Measurements from ENCODE around the gene RSPO3.

RSPO3 gene

DNA sequence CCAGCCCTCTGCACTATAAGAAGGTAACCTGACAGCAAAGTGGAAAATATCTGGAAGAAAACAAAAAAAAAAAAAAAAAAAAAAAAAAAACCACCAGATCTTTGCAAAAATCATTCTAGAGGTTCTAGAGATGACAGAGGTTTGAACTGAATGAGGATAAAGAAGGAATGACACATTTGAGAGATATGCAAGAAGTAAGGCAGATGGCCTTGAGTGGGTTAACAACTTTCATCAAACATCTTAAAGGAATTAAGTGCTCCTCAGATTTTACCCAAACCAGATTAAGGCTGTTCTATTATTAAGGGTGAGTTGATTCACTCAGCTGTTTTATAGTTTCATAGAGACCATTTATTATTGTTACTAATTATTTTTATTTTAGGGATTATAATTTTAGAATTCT is 62.0 kb downstream of the RSPO3 start:
- no peaks in the 10 kb centered on the region for H3K4me1 ChIP-seq (ENCODE audit: control insufficient read depth, low read length)
- H3K9me2 ChIP-seq (replicated peaks; ENCODE audit: control insufficient read depth, low read length): no peaks in the 10 kb centered on the region; the same call in 1 of the 2 replicates
- no peaks in the 10 kb centered on the region for H3K36me3 ChIP-seq (ENCODE audit: control insufficient read depth, low read length)
- no peaks in the 10 kb centered on the region for H3K27me3 ChIP-seq (ENCODE audit: control insufficient read depth, low read length)
- no peaks in the 10 kb centered on the region for H3F3A ChIP-seq (ENCODE audit: control insufficient read depth, insufficient read depth)
- H4K20me1 ChIP-seq (ENCODE audit: control insufficient read depth, insufficient read depth, low read depth, low read length): no peaks in the 10 kb centered on the region
- H3K79me2 ChIP-seq (ENCODE audit: control insufficient read depth, low read length): no peaks in the 10 kb centered on the region
- no peak overlapping the region for H3K4me3 ChIP-seq (ENCODE audit: low read length)
- TF ChIP-seq, protein P1, sequence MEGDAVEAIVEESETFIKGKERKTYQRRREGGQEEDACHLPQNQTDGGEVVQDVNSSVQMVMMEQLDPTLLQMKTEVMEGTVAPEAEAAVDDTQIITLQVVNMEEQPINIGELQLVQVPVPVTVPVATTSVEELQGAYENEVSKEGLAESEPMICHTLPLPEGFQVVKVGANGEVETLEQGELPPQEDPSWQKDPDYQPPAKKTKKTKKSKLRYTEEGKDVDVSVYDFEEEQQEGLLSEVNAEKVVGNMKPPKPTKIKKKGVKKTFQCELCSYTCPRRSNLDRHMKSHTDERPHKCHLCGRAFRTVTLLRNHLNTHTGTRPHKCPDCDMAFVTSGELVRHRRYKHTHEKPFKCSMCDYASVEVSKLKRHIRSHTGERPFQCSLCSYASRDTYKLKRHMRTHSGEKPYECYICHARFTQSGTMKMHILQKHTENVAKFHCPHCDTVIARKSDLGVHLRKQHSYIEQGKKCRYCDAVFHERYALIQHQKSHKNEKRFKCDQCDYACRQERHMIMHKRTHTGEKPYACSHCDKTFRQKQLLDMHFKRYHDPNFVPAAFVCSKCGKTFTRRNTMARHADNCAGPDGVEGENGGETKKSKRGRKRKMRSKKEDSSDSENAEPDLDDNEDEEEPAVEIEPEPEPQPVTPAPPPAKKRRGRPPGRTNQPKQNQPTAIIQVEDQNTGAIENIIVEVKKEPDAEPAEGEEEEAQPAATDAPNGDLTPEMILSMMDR (IDR thresholded peaks at IDR 0.05; ENCODE audit: low read depth, low read length, poor library complexity, severe bottlenecking): no peak
- no peak overlapping the region for H3K27ac ChIP-seq (ENCODE audit: low read depth, low read length)
- H3K4me2 ChIP-seq (ENCODE audit: low read length): no peak overlapping the region
- no peaks in the 10 kb centered on the region for H3K9me3 ChIP-seq (ENCODE audit: control insufficient read depth, insufficient read depth, low read length)

DNA sequence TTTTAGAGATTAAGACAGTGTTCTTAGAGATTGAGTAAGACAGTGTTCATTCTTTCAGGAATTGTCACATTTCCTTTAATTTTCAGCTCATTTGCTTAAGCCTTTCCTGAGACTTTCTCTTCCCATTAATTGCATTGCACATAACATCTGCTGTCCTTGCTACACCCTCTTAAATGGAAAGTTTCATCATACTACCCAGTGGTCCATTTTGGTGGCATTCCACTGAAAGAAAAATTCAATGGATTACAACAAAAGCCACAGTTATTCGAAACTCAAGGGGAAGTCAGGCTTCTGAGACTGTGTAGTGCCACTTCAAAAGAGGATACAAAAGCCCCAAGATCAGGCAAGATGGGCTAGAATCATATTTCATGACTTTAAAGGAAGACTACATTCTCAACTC is 64.0 kb downstream of the RSPO3 start:
- H3K4me3 ChIP-seq (ENCODE audit: low read length): no peak overlapping the region
- no peaks in the 10 kb centered on the region for H4K20me1 ChIP-seq (ENCODE audit: control insufficient read depth, insufficient read depth, low read depth, low read length)
- no peaks in the 10 kb centered on the region for H3K36me3 ChIP-seq (ENCODE audit: control insufficient read depth, low read length)
- TF ChIP-seq, protein P1 (IDR thresholded peaks at IDR 0.05; ENCODE audit: low read depth, low read length, poor library complexity, severe bottlenecking): no peak
- H3K9me3 ChIP-seq (ENCODE audit: control insufficient read depth, insufficient read depth, low read length): no peaks in the 10 kb centered on the region
- no peak overlapping the region for H3K27ac ChIP-seq (ENCODE audit: low read depth, low read length)
- no peaks in the 10 kb centered on the region for H3K27me3 ChIP-seq (ENCODE audit: control insufficient read depth, low read length)
- no peaks in the 10 kb centered on the region; the same call in 1 of the 2 replicates for H3K9me2 ChIP-seq (replicated peaks; ENCODE audit: control insufficient read depth, low read length)
- H3K4me1 ChIP-seq (ENCODE audit: control insufficient read depth, low read length): no peaks in the 10 kb centered on the region
- H3K79me2 ChIP-seq (ENCODE audit: control insufficient read depth, low read length): no peaks in the 10 kb centered on the region
- no peaks in the 10 kb centered on the region for H3F3A ChIP-seq (ENCODE audit: control insufficient read depth, insufficient read depth)
- no peak overlapping the region for H3K4me2 ChIP-seq (ENCODE audit: low read length)

DNA sequence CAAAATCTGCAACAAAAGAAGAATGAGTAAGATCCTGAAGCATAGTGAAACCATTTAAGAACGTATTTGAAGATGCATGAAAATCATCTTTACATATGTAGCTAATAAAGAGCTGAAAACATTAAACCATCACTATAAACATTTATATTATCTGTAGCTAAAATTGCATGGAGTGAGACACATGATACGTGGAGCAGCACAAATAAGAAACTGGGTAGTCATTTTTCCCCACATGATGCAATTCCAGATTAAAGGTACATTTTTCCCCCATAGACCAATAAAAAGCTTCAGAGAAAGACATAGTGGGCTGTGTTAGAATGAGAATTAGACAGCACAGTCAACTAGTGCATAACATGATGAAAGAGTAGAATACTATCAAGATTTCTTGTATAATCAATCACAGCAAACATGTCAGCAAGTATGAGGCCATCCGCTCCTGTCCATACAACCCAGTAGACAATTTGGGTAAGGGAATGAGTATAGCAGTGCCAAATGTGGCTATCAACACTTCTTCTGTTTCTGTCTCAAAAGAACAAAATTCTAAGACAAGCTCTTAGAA is 67.0 kb downstream of the RSPO3 start:
- no peaks in the 10 kb centered on the region for H4K20me1 ChIP-seq (ENCODE audit: control insufficient read depth, insufficient read depth, low read depth, low read length)
- H3K4me3 ChIP-seq (ENCODE audit: low read length): no peak overlapping the region
- no peaks in the 10 kb centered on the region; the same call in 1 of the 2 replicates for H3K9me2 ChIP-seq (replicated peaks; ENCODE audit: control insufficient read depth, low read length)
- H3K79me2 ChIP-seq (ENCODE audit: control insufficient read depth, low read length): no peaks in the 10 kb centered on the region
- no peaks in the 10 kb centered on the region for H3K4me1 ChIP-seq (ENCODE audit: control insufficient read depth, low read length)
- no peak overlapping the region for H3K4me2 ChIP-seq (ENCODE audit: low read length)
- no peaks in the 10 kb centered on the region for H3F3A ChIP-seq (ENCODE audit: control insufficient read depth, insufficient read depth)
- no peaks in the 10 kb centered on the region for H3K36me3 ChIP-seq (ENCODE audit: control insufficient read depth, low read length)
- no peak overlapping the region for H3K27ac ChIP-seq (ENCODE audit: low read depth, low read length)
- TF ChIP-seq EZH2phosphoT487 (IDR thresholded peaks at IDR 0.05; ENCODE audit: borderline replicate concordance, low read length): no peak
- TF ChIP-seq, protein P1 (IDR thresholded peaks at IDR 0.05; ENCODE audit: low read depth, low read length, poor library complexity, severe bottlenecking): no peak
- no peaks in the 10 kb centered on the region for H3K27me3 ChIP-seq (ENCODE audit: control insufficient read depth, low read length)
- H3K9me3 ChIP-seq (ENCODE audit: control insufficient read depth, insufficient read depth, low read length): no peaks in the 10 kb centered on the region

Measured in DOHH2 (cell line).